HL-60 (cell line): ENCODE results near the gene TCERG1.
"Not testable (repeated sequence)": the region's sequence is repeated elsewhere in the genome, so short reads cannot be mapped to it uniquely, and the experiment has no call there.

Experiments
- DNase-seq, 2 experiments: peaks; one replicate each; pipeline ENCODE4 v3.0.0-alpha.2; 2010 to 2020; ENCODE audit warnings: low read depth in 1 of 2, low spot score in 1 of 2
- H3K27ac ChIP-seq: fragments of 250-450 bp; sonication (Bioruptor Pico); replicated peaks from 2 replicates; pipeline ENCODE4 v1.5.1; 2020; ENCODE audit warnings: mild to moderate bottlenecking, moderate library complexity
- H3K27me3 ChIP-seq: fragments of 250-450 bp; sonication (Bioruptor Pico); 2 replicates; pipeline ENCODE4 v1.5.1; 2021; ENCODE audit warnings: mild to moderate bottlenecking, moderate library complexity; ENCODE audit not compliant: insufficient read depth, poor library complexity, severe bottlenecking
- H3K4me3 ChIP-seq: replicated peaks from 2 replicates; pipeline ENCODE4 v1.5.1; 2011; ENCODE audit warnings: mild to moderate bottlenecking, control low read depth, low read length; ENCODE audit not compliant: insufficient read depth
- CTCF ChIP-seq: IDR thresholded peaks from one replicate; pipeline ENCODE4 v1.5.1; 2011; ENCODE audit warnings: low read length, control low read depth, inconsistent platforms; ENCODE audit not compliant: insufficient read depth
- GABPA ChIP-seq: IDR thresholded peaks from 2 replicates; pipeline ENCODE4 v1.6.1; 2012; ENCODE audit warnings: low read depth
- POLR2AphosphoS5 ChIP-seq: IDR thresholded peaks from 2 replicates; pipeline ENCODE4 v1.6.1; 2012; ENCODE audit warnings: low read depth
- SPI1 ChIP-seq: IDR thresholded peaks from 2 replicates; pipeline ENCODE4 v1.6.1; 2012; ENCODE audit warnings: low read depth, mild to moderate bottlenecking, borderline replicate concordance
- TF ChIP-seq, protein P1 (sequence below): IDR thresholded peaks from 2 replicates; pipeline ENCODE4 v1.6.1; 2012; ENCODE audit warnings: low read depth; ENCODE audit not compliant: insufficient replicate concordance

Gene TCERG1

DNA sequence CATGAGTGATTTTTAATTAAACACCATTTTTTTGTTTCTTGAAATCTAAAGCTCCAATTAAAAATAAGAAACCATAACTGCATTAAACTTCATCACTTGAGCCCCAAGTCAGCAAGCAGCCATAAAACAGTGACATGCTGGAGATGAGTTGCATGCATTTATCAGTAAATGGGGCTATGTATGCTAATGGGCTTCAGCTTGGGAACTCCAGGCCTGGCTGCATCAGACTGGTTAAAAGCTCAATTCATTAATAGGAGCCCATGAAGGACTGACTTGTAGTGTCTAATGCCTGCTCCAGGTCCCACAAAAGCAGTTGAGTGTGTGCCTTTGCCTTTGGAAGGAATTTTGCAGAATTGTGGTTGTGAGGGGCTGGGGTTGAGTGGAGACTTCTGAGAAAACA is 102.5 kb downstream of the TCERG1 start:
- DNase-seq: no peak
- Histone ChIP-seq H3K27ac (no peak overlapping the region), H3K27me3 (peaks cover 8% of the 10 kb centered on the region), H3K4me3 (no peak overlapping the region)
- TF ChIP-seq, protein P1, sequence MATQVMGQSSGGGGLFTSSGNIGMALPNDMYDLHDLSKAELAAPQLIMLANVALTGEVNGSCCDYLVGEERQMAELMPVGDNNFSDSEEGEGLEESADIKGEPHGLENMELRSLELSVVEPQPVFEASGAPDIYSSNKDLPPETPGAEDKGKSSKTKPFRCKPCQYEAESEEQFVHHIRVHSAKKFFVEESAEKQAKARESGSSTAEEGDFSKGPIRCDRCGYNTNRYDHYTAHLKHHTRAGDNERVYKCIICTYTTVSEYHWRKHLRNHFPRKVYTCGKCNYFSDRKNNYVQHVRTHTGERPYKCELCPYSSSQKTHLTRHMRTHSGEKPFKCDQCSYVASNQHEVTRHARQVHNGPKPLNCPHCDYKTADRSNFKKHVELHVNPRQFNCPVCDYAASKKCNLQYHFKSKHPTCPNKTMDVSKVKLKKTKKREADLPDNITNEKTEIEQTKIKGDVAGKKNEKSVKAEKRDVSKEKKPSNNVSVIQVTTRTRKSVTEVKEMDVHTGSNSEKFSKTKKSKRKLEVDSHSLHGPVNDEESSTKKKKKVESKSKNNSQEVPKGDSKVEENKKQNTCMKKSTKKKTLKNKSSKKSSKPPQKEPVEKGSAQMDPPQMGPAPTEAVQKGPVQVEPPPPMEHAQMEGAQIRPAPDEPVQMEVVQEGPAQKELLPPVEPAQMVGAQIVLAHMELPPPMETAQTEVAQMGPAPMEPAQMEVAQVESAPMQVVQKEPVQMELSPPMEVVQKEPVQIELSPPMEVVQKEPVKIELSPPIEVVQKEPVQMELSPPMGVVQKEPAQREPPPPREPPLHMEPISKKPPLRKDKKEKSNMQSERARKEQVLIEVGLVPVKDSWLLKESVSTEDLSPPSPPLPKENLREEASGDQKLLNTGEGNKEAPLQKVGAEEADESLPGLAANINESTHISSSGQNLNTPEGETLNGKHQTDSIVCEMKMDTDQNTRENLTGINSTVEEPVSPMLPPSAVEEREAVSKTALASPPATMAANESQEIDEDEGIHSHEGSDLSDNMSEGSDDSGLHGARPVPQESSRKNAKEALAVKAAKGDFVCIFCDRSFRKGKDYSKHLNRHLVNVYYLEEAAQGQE: no peak

DNA sequence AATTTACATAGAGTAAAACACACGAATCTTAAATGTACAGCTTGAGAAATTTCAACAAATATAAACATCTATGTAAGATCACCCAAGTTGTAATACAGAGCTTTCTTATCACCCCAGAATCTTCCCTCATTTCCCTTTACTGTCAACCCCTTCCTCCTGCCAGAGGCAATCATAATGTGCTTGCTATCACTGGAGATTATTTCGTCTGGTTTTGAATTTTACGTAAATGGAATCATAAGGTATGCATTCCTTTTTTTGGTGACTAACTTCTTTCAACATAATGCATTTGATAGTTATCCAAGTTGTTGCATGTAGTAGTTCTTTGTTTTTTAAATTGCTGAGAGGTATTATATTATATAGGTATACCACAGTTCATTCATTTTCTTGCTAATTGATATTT is 106.3 kb downstream of the TCERG1 start:
- TF ChIP-seq SPI1: no peak
- no peak for TF ChIP-seq CTCF
- no peak for TF ChIP-seq GABPA
- no peak for TF ChIP-seq POLR2AphosphoS5
- TF ChIP-seq, protein P1: no peak
- no peak overlapping the region for H3K4me3 ChIP-seq
- DNase-seq: no peak
- peaks cover 4% of the 10 kb centered on the region for H3K27me3 ChIP-seq
- no peak overlapping the region for H3K27ac ChIP-seq

DNA sequence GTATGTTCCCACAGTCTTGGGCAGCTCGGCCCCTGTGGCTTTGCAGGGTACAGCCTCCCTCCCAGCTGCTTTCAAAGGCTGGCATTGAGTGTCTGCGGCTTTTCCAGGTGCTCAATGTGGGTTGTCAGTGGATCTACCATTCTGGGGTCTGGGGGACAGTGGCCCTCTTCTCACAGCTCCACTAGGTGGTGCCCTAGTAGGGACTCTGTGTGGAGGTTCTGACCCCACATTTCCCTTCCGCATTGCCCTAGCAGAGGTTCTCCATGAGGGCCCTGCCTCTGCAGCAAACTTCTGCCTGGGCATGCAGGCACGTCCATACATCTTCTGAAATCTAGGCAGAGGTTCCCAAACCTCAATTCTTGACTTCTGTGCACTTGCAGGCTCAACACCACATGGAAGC is 109.8 kb downstream of the TCERG1 start:
- H3K27me3 ChIP-seq, H3K4me3 ChIP-seq, H3K27ac ChIP-seq, DNase-seq: not testable (repeated sequence)

GRCh38 chr5:146560205-146560812 is 113.2 kb downstream of the TCERG1 start:
- no peaks in the 10 kb centered on the region for H3K27me3 ChIP-seq
- H3K27ac ChIP-seq: no peak overlapping the region
- no peak for DNase-seq
- TF ChIP-seq, protein P1: no peak
- TF ChIP-seq GABPA: no peak
- H3K4me3 ChIP-seq: no peak overlapping the region
